ENCODE data around the gene MAP3K8. TPM values are rescaled to one million over a fixed set of nuclear protein-coding genes. Genes with fewer than 3 reads are reported as not detected.

Gene MAP3K8
- polyA plus RNA-seq, 4 donors, result 7.5 to 14.8 (median 9.0) TPM

DNA sequence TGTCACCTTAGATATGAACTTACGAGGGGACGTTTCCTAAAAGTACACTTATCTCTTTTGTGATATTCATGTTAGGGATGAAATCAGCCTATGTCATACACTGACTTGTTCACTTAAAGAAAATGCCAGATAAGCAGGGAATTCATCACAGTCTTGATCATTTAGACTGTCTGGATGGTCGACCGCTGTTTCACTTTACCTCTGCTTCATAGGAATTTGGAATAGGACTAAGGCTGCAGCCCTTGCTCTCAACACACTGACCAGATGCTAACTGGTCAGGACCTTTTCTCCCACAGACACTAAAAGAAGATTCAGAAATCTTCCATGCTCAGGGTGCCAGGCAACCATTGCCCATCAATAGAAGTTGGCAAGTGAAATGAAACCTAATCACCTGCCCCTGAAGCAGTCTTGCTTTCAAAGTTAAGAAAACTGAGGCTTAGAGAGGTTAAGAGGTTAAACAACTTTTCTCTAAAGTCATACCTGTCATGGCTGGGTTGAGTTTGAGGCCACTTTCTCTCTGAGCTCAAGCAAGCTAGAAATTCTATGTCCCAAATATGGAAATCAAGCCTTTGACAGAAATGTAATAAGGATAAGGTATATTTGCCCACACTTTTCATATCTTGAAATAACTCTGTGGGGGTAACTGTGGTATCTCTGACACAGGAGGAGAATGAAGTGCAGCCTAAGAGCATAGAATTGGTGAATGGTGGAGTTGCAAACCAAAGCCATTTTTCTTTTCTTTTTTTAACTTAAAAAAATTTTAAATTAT lies 77.1 kb downstream of the MAP3K8 start:
- DNase-seq (ENCODE audit: low read depth in 4 of 4, low spot score in 3 of 4), result no peak

Other genes with a start within 250 kb of the MAP3K8 start
- 10 to 100 TPM; 21.1 to 27.6 (median 24.6) TPM for gene MTPAP, start 84.9 kb upstream of the MAP3K8 start, polyA plus RNA-seq (ENCODE audit: insufficient read length in 4 of 4)
- not detected for gene LYZL2, start 195.6 kb downstream of the MAP3K8 start, polyA plus RNA-seq (ENCODE audit: insufficient read length in 4 of 4)

Measured in left renal pelvis (tissue), 4 donors.